NCI-H345 (cell line): ENCODE results near the gene DNAJB13.
"Not testable (repeated sequence)": the region's sequence is repeated elsewhere in the genome, so short reads cannot be mapped to it uniquely, and the experiment has no call there.

Source experiments
- DNase-seq: peaks from one replicate; lab custom pipeline; 2025; lab: John Stamatoyannopoulos, UW

DNAJB13 gene

GRCh38 chr11:73977856-73978519 lies 27.2 kb downstream of the DNAJB13 start:
- DNase-seq = no peak

DNA sequence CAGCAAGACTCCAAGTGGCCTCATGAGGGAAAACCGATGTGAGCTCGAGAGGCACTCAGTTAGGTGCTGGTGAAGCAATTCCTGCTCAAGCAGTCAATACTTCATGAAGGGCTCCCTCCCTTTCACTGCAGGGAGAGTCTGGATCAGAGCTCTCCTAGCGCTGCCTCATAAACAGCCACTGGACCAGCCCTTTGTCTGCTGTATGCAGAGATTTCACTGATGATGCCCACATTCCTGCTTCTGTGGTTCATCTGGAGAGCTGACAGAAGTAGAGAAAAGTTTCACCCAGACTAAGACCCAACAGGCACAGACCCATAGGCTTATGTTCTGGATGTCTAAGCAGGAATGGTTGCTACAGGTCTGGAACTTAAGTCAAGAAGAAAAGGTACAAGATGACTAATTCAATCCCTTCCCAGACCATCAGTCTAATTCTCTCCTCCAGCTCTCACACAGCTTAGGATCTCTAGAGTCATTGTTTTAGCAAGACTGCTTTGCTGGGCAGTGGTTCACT lies 27.8 kb downstream of the DNAJB13 start:
- no peak for DNase-seq

DNA sequence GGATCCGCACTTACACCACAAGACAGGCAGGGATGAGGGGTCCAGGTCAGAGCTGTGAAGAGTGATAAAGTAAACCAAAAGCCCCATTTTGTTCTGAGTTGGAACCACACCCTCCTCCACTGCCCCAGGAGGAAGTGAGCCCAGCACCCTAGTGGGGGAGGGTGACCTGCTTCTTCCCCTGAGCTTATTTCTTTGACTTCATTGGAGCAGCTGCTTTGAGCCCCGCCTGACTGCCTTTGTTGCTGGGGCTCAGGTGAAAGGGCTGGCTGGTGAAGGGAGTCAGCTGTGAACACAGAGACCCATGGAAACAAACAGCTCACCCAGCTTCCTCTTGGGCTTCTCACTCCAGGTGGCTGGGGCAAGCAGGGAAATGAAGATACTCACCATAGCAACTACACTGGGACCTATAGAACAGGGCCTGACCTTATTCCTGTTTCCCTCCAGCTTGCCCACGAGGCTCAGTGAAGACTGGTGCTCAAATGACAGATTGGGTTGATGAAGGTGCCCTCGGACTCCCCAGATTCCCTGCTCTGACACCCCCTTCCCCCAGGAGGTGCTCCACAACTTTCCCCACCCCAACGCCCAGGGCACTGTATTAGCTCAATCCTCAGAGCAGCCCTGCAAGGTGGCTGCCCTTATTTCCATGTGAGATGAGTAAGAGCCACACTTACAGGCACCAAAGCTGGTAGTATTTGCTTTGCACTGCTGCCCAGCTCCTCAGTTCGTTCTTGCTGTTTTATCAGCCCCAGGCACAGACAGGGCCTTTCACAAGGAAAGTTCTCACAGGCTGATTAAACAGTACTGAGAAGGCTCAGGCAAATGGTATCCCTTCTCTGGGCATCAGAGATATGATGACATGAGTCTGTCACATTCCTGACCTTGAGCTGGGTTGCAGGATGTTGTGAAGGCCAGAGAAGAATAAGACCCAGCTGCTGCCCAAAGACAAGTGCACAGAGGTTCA lies 29.5 kb downstream of the DNAJB13 start:
- DNase-seq = peak; percentile 86

DNA sequence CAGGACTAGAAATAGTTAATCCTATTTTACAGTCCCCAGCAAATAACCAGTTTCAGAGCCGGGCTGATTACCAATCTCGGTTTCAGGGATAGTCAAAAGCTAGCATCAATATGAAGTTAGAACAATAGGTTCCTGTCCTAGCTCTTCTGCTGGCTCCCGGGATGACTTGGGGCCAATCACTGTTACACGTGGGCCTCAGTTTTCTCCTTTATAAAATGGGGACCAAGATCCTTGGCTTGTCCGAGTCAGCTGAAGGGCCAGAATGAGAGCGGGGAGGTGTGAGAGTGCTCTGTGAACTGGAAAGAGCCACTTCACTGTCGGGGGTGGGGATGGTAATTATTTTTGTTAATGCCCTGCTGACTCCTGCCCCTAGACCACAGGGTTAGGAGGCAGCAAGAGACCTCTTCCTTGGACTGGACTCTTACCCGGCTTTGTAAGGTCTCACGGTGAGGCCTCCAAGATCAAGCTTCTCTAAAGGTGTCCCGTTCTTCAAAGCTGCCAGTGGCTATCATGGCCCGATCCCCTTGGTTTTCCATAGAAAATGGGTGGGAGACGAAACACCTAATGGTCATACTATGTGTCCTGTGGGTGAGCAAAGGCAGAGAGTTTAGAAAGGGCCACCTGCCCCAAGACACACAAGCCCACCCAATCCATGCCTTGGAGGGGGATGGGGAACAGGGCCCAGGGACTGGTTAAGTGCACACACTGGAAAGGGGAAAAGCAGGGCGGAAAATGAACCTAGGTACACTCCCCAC lies 30.4 kb downstream of the DNAJB13 start:
- no peak for DNase-seq

- peak; percentile 94 for DNase-seq
Observed at GRCh38 chr11:73982595-73982989, 31.8 kb downstream of the DNAJB13 start, which contains the start of gene UCP2. UCP2 (minus strand) TSS chr11:73982843; CDS start chr11:73978378, 4,465 bp downstream.

DNA sequence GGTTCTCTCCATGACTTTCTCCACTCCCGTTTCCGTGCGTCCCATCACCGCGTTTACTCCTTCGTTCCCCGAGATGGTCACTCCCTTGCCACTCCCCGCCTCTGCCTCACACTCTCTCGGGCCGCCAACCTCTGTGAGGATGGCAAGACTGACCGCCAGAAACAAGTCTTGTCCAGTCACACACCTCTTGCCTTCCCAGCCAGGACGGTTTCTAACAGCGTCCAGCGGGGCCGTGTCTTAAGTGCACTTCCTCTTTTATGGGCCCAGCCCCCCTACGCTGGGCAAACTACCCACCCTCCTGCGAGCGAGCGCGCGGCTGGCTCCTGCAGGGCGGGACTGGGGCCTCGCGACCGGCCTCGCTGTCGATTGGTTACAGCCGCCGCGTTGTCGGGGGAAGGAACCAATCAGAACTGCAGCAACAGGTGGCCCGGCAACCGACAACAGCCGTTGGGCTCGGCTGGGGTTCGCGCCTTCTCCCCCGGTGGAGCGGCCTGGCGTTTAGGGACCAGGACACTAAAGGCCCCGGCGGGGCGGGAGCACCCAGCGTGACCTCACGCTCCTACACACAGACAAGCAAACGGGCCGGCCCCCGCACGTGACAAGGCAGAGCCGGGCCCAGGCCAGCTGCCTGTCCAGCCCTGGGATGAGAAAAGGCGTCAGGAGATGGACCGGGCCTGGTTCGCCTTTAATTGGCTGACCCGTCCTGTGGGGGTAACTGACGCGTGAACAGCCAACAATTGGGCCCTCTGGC lies 32.3 kb downstream of the DNAJB13 start:
- peak; percentile 96 for DNase-seq

GRCh38 chr11:73983741-73984538 lies 33.1 kb downstream of the DNAJB13 start:
- DNase-seq = no peak

GRCh38 chr11:73985661-73986060 lies 34.8 kb downstream of the DNAJB13 start:
- not testable (repeated sequence) for DNase-seq

DNA sequence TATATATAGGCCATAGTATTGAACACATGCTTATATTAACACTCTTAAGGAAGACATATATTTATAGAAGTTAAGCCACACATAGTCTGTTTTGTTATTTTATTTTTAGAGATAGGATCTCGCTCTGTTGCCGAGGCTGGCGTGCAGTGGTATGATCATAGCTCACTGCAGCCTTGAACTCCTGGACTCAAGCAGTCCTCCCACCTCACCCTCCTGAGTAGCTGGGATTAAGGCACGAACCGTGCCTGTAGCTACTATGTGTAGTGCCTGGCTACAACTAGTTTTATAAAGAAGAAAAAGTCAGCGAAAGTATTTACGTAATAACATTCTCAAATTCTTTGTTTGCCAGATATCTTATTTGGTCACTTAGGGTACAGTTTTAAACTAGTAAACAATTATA lies 37.4 kb downstream of the DNAJB13 start:
- no peak for DNase-seq

DNA sequence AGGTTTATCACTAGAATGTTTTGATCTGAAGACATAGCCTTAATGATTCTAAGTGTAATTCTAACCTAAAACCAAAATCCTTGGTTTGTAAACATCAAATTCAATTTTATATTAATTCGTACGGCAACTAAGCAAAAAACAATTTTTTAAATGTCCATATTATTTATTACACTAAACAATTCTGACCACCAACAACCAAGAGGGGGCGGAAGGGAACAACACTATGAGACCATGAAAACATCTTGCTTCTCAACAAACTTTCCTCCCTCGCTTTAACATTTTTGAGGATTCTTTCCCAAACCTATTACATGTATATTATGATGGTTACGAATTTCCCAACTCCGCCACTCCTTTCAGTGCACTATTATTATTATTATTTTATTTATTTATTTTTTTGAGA lies 38.3 kb downstream of the DNAJB13 start:
- no peak for DNase-seq

GRCh38 chr11:73990730-73991129 lies 39.9 kb downstream of the DNAJB13 start:
- DNase-seq = peak; percentile 65

DNA sequence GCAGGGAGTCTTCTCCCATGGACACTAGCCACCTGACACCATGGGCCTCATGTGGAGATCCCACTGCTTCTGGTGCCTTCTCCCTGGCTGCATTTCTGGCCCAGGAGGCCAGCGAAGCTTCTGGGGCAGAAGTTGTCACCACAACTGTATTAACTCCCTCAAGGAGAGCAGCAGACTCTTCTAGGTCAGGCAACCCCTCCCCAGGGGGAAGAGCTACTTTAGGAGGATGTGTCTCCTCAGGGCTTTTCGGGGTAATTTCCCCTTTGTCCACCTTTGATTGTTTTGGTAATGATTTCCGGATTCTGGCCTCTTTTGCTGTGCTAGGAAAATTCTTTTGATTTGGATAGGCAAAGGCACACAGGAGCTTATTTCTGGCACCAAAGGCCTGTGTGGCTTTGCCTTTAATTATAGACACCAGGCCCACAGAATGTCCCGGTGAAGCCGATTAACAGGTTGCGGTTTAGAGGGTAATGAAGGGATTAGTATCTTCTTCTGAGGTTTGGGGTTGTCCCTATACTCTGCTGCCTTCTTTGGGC lies 40.7 kb downstream of the DNAJB13 start:
- DNase-seq = no peak

DNA sequence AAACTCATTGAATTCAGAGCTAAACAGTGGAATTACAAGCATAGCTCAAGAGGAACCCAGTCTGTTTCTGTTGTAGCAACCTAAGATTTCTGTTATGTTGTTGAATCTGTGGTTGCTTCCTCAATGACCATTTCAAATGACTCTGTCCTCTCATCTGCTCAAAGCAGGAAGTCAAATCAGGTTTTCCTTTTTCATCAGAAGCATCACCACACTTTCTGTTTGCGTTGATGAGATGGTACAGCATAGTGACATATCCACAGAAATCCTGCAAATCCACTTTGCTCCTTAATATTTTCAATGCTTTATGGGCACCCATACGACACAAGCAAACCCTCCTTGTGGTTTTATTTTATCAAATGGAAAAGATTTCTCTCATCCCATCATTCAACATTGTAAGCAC lies 44.4 kb downstream of the DNAJB13 start:
- no peak for DNase-seq

DNA sequence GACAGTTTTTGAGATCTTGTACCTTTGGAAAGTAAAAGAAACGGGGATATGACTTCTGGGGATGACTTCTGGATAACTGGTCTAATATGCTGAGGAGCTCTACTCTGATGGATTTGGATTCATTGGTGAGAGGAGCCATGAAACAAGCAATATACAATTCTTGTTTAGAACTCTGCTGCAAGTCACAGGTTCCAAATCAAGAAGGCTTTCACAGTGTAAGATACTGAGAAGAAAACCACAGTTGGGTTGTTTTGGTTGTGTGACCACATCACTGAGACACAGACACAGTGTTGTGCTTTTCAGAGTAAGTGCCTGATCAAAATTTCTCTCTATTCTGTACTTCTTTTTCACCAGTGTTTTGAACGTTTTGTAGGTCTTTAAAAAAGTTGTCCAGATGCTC lies 44.9 kb downstream of the DNAJB13 start:
- no peak for DNase-seq

GRCh38 chr11:73996161-73996747 lies 45.4 kb downstream of the DNAJB13 start:
- DNase-seq = peak; percentile 36

DNA sequence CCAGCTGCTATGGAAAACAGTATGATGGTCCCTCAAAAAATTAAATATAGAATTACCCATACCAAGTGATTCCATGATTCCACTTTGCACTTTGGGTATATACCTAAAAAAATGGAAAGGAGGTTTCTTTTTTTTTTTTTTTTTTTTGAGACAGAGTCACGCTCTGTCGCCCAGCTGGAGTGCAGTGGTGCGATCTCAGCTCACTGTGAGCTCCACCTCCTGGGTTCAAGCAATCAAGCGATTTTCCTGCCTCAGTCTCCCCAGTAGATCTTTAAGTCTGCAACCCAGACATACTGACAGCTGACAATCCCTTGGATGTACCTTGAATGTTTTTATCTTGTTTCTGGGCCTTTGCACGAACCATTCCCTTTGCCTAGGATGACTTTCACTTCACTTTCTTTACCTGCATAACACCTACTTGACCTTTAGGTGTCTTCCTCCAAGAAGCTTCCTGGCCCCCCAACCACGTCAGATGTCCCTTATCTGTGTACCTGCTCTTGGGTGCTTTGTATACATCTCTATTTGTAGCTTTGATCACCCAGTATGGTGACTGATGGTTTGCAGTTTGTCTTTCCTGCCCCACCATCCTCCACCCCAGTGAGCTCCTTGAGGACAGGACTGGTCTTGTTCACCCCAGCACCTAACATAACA lies 46.4 kb downstream of the DNAJB13 start:
- DNase-seq = no peak

GRCh38 chr11:73998846-73999575 lies 48.2 kb downstream of the DNAJB13 start:
- no peak for DNase-seq

- DNase-seq = peak; percentile 95
Observed at GRCh38 chr11:73999581-74000306, 48.9 kb downstream of the DNAJB13 start.
